22Rv1 (cell line): ENCODE measurements around the gene GNG7.
"Not testable (repeated sequence)": the region's sequence is repeated elsewhere in the genome, so short reads cannot be mapped to it uniquely, and the experiment has no call there.

Experiments
- H3K27ac ChIP-seq: fragments of 450-650 bp; 2 replicates; pipeline ENCODE4 v1.5.1; 2017
- ZFX ChIP-seq: fragments of 450-650 bp; IDR thresholded peaks from 2 replicates; pipeline ENCODE4 v1.6.1; 2017; ENCODE audit warnings: antibody characterized with exemption, borderline replicate concordance
- TF ChIP-seq, protein P1 (sequence below): fragments of 450-650 bp; IDR thresholded peaks from 2 replicates; pipeline ENCODE4 v1.5.1; 2017; ENCODE audit warnings: mild to moderate bottlenecking

GNG7 gene

GRCh38 chr19:2675892-2676291, 26.6 kb downstream of the GNG7 start:
- no peak for TF ChIP-seq ZFX
- TF ChIP-seq, protein P1, sequence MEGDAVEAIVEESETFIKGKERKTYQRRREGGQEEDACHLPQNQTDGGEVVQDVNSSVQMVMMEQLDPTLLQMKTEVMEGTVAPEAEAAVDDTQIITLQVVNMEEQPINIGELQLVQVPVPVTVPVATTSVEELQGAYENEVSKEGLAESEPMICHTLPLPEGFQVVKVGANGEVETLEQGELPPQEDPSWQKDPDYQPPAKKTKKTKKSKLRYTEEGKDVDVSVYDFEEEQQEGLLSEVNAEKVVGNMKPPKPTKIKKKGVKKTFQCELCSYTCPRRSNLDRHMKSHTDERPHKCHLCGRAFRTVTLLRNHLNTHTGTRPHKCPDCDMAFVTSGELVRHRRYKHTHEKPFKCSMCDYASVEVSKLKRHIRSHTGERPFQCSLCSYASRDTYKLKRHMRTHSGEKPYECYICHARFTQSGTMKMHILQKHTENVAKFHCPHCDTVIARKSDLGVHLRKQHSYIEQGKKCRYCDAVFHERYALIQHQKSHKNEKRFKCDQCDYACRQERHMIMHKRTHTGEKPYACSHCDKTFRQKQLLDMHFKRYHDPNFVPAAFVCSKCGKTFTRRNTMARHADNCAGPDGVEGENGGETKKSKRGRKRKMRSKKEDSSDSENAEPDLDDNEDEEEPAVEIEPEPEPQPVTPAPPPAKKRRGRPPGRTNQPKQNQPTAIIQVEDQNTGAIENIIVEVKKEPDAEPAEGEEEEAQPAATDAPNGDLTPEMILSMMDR: no peak
- H3K27ac ChIP-seq: no peak overlapping the region

GRCh38 chr19:2670217-2670616, 32.3 kb downstream of the GNG7 start:
- no peak for TF ChIP-seq ZFX
- TF ChIP-seq, protein P1: no peak

GRCh38 chr19:2668175-2668763, 34.2 kb downstream of the GNG7 start:
- no peak overlapping the region for H3K27ac ChIP-seq
- no peak for TF ChIP-seq ZFX
- TF ChIP-seq, protein P1: no peak

More at GRCh38 chr19:2670217-2670616, 32.3 kb downstream of the GNG7 start:
- H3K27ac ChIP-seq: no peak overlapping the region

- not testable (repeated sequence) for H3K27ac ChIP-seq
These were observed 35.1 kb downstream of the GNG7 start for GRCh38 chr19:2667349-2667748.

GRCh38 chr19:2666344-2666994, 36.0 kb downstream of the GNG7 start:
- TF ChIP-seq, protein P1: no peak
- TF ChIP-seq ZFX: no peak
- no peak overlapping the region for H3K27ac ChIP-seq

DNA sequence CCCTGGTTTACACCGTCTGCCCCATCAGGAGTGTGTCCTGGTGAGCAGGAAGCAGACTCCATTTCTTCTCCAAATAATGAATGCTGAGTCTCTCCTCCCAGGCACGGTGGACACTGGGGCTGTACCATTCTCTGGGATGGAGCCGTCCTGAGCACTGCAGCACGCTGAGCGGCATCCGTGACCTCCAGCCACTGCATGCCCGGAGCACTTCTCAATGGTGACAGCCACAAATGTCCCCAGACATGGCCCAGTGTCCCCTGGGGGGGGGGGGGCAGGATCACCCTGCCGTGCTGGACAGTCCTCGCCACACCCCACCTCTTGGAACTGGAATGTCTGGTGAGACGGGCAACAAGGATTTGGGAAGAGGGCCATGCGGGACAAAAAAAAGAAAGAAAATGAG, 37.4 kb downstream of the GNG7 start:
- H3K27ac ChIP-seq: no peak overlapping the region
- TF ChIP-seq, protein P1: no peak
- TF ChIP-seq ZFX: no peak

- no peak overlapping the region for H3K27ac ChIP-seq
- no peak for TF ChIP-seq ZFX
- TF ChIP-seq, protein P1: no peak
These were observed 38.4 kb downstream of the GNG7 start for GRCh38 chr19:2663920-2664571.
